Tibial nerve (tissue), 4 donors: Measurements from ENCODE around the gene ABCA4. TPM values are rescaled to one million over a fixed set of nuclear protein-coding genes. Genes with fewer than 3 reads are reported as not detected.
"Not testable (repeated sequence)": the region's sequence is repeated elsewhere in the genome, so short reads cannot be mapped to it uniquely, and the experiment has no call there.

Experiments
- DNase-seq, 2 donors: peaks; one replicate each; pipeline ENCODE4 v3.0.0-alpha.2; 2019; ENCODE audit warnings: low spot score in 2 of 2
- H3K27ac ChIP-seq, 4 donors: fragments of 200-600 bp; sonication (generic) in 3 of 4; one replicate each; pipeline ENCODE4 v1.5.1; 2017 to 2019; ENCODE audit warnings: mild to moderate bottlenecking in 1 of 4
- H3K27me3 ChIP-seq, 2 donors: fragments of 200-600 bp; sonication (generic) in 1 of 2; one replicate each; pipeline versions ENCODE4 v1.5.1 to v1.6.0; 2017 to 2019
- H3K36me3 ChIP-seq, 3 donors: fragments of 200-600 bp; sonication (generic); one replicate each; pipeline ENCODE4 v1.5.1; 2018 to 2019
- H3K4me1 ChIP-seq, 4 donors: fragments of 200-600 bp; sonication (generic) in 3 of 4; one replicate each; pipeline ENCODE4 v1.5.1; 2017 to 2019
- H3K4me3 ChIP-seq, 4 donors: fragments of 200-600 bp; sonication (generic) in 3 of 4; one replicate each; pipeline ENCODE4 v1.5.1; 2017 to 2019; ENCODE audit warnings: mild to moderate bottlenecking in 1 of 4, moderate library complexity in 1 of 4
- H3K9me3 ChIP-seq, 4 donors: fragments of 200-600 bp; sonication (generic) in 3 of 4; one replicate each; pipeline ENCODE4 v1.5.1; 2017 to 2019
- CTCF ChIP-seq, 5 experiments: fragments of 200-600 bp in 3 of 5; fragments of 450-650 bp in 2 of 5; sonication (generic) in 3 of 5; IDR thresholded peaks; one replicate each; pipeline ENCODE4 v1.5.1; 2016 to 2019; ENCODE audit warnings: antibody characterized with exemption in 5 of 5, mild to moderate bottlenecking in 3 of 5, moderate library complexity in 2 of 5
- EP300 ChIP-seq, 2 donors: sonication (generic); formaldehyde crosslinking; IDR thresholded peaks; one replicate each; pipeline ENCODE4 v1.6.1; 2017; ENCODE audit warnings: antibody characterized with exemption in 2 of 2, mild to moderate bottlenecking in 1 of 2
- POLR2A ChIP-seq, 2 donors: fragments of 450-650 bp; IDR thresholded peaks; one replicate each; pipeline ENCODE4 v1.6.1; 2017; ENCODE audit warnings: antibody characterized with exemption in 2 of 2, mild to moderate bottlenecking in 2 of 2, moderate library complexity in 2 of 2
- WGBS, 2 donors: methylation state at CpG; one replicate each; pipeline ENCODE4 v1.1.5; 2018; 5-methylcytosine and 5-hydroxymethylcytosine counted together
- total RNA-seq, 4 donors: library from RNA; depleted of rRNA; stranded (reverse); fragments of >200 nt; gene quantifications; one replicate each; pipeline ENCODE4 v1.1.0, GENCODE V29; 2016

ABCA4 gene
- total RNA-seq, 4 donors from 2014 or later = 0.20 to 0.21 TPM; not detected in 2

GRCh38 chr1:93960641-93961147, 160.3 kb downstream of the ABCA4 start:
- DNase-seq = no peak
- WGBS, 2 donors = 42 to 61% methylated on average over 3 of the region's 3 CpGs
- Histone ChIP-seq H3K4me1 (no peaks in the 10 kb centered on the region), H3K27ac (no peak overlapping the region), H3K9me3 (peaks cover 0 to 13% (median 0%) of the 10 kb centered on the region in 4 donors), H3K27me3 (no peaks in the 10 kb centered on the region), H3K36me3 (no peaks in the 10 kb centered on the region), H3K4me3 (no peak overlapping the region)
- TF ChIP-seq CTCF (IDR thresholded peaks at IDR 0.05) (no peak), EP300 (IDR thresholded peaks at IDR 0.05) (no peak), POLR2A (IDR thresholded peaks at IDR 0.05) (no peak)

- TF ChIP-seq CTCF (IDR thresholded peaks at IDR 0.05) (no peak), POLR2A (IDR thresholded peaks at IDR 0.05) (no peak), EP300 (IDR thresholded peaks at IDR 0.05) (no peak)
- Histone ChIP-seq H3K27ac (no peak overlapping the region), H3K36me3 (no peaks in the 10 kb centered on the region), H3K9me3 (peaks cover 0 to 22% (median 0%) of the 10 kb centered on the region in 4 donors), H3K4me1 (no peaks in the 10 kb centered on the region), H3K27me3 (no peaks in the 10 kb centered on the region), H3K4me3 (no peak overlapping the region)
- DNase-seq = no peak
- 70 to 77% methylated on average over 5 of the region's 5 CpGs for whole genome bisulfite sequencing, 2 donors
Measured at GRCh38 chr1:93959413-93959812, 161.5 kb downstream of the ABCA4 start.

- peaks cover 0 to 26% (median 0%) of the 10 kb centered on the region in 4 donors for H3K9me3 ChIP-seq
- no peaks in the 10 kb centered on the region for H3K4me1 ChIP-seq
- WGBS, 2 donors = 53 to 59% methylated on average over 1 of the region's 1 CpG
- no peaks in the 10 kb centered on the region for H3K27me3 ChIP-seq
- H3K36me3 ChIP-seq = no peaks in the 10 kb centered on the region
- H3K4me3 ChIP-seq = no peak overlapping the region
- DNase-seq = no peak
- no peak for TF ChIP-seq CTCF (IDR thresholded peaks at IDR 0.05)
- TF ChIP-seq EP300 (IDR thresholded peaks at IDR 0.05) = no peak
- no peak for TF ChIP-seq POLR2A (IDR thresholded peaks at IDR 0.05)
- H3K27ac ChIP-seq = no peak overlapping the region
Measured at GRCh38 chr1:93958726-93959100, 162.2 kb downstream of the ABCA4 start.

- no peak overlapping the region for H3K4me3 ChIP-seq
- H3K27me3 ChIP-seq = no peaks in the 10 kb centered on the region
- peaks cover 0 to 26% (median 0%) of the 10 kb centered on the region in 4 donors for H3K9me3 ChIP-seq
- 53 to 59% methylated on average over 1 of the region's 1 CpG for WGBS, 2 donors
- no peaks in the 10 kb centered on the region for H3K4me1 ChIP-seq
- no peaks in the 10 kb centered on the region for H3K36me3 ChIP-seq
- H3K27ac ChIP-seq = no peak overlapping the region
- TF ChIP-seq POLR2A (IDR thresholded peaks at IDR 0.05) (no peak), CTCF (IDR thresholded peaks at IDR 0.05) (no peak), EP300 (IDR thresholded peaks at IDR 0.05) (no peak)
- no peak for DNase-seq
Measured at GRCh38 chr1:93958032-93958725, 162.8 kb downstream of the ABCA4 start.

- Histone ChIP-seq H3K27ac (no peak overlapping the region), H3K9me3 (peaks cover 0 to 35% (median 2%) of the 10 kb centered on the region in 4 donors), H3K4me1 (no peaks in the 10 kb centered on the region), H3K36me3 (no peaks in the 10 kb centered on the region), H3K27me3 (no peaks in the 10 kb centered on the region), H3K4me3 (no peak overlapping the region)
- WGBS, 2 donors = 69% methylated on average over 1 of the region's 1 CpG
- no peak for TF ChIP-seq EP300 (IDR thresholded peaks at IDR 0.05)
- TF ChIP-seq POLR2A (IDR thresholded peaks at IDR 0.05) = no peak
- TF ChIP-seq CTCF (IDR thresholded peaks at IDR 0.05) = no peak
- no peak for DNase-seq
Measured at GRCh38 chr1:93955765-93956164, 165.2 kb downstream of the ABCA4 start.

- DNase-seq = not testable (repeated sequence)
- 57 to 63% methylated on average over 2 of the region's 2 CpGs for WGBS, 2 donors
Measured at GRCh38 chr1:93947002-93947686, 173.8 kb downstream of the ABCA4 start.

More at GRCh38 chr1:93947002-93947686, 173.8 kb downstream of the ABCA4 start:
- not testable (repeated sequence) for H3K4me1 ChIP-seq, H3K36me3 ChIP-seq, H3K9me3 ChIP-seq, H3K27ac ChIP-seq, H3K4me3 ChIP-seq, H3K27me3 ChIP-seq
